Measurements from ENCODE around the gene RAD51. TPM values are rescaled to one million over a fixed set of nuclear protein-coding genes. Genes with fewer than 3 reads are reported as not detected.

RAD51 gene
- total RNA-seq, 1 donor from 2014 or later, result 4.1 TPM

GRCh38 chr15:40764629-40765103, 69.7 kb downstream of the RAD51 start:
- Mint-ChIP-seq H3K4me3 (peak overlapping the region; percentile 85), H3K9me3 (no peaks in the 10 kb centered on the region), H3K27ac (peak overlapping the region; percentile 66), H3K27me3 (no peaks in the 10 kb centered on the region), H3K36me3 (ENCODE audit: low read depth) (peaks cover 2% of the 10 kb centered on the region), H3K4me1 (peaks cover 41% of the 10 kb centered on the region)
- ATAC-seq (ENCODE audit: low read depth), result no peak
- ChIA-PET CTCF (interaction anchor here (1.2 kb wide), 1 partner anchor 18 kb away, joined by 6 read pairs; no protein-coding TSS in a partner anchor), POLR2A (interaction anchor here (1.5 to 4.2 kb wide), 4 partner anchors 11 to 70 kb away, joined by 3 to 15 read pairs (median 6); partner anchors contain the start of genes DNAJC17 and RAD51)
- no peak for DNase-seq
- intact Hi-C loops (cut with micrococcal nuclease), result loop anchor here (1.0 to 5.0 kb wide), 4 partner anchors 9 to 353 kb away; partner anchors contain the start of genes BAHD1, CCDC32, INO80 and RMDN3
- no peak for TF ChIP-seq CTCF (IDR thresholded peaks at IDR 0.05)

DNA sequence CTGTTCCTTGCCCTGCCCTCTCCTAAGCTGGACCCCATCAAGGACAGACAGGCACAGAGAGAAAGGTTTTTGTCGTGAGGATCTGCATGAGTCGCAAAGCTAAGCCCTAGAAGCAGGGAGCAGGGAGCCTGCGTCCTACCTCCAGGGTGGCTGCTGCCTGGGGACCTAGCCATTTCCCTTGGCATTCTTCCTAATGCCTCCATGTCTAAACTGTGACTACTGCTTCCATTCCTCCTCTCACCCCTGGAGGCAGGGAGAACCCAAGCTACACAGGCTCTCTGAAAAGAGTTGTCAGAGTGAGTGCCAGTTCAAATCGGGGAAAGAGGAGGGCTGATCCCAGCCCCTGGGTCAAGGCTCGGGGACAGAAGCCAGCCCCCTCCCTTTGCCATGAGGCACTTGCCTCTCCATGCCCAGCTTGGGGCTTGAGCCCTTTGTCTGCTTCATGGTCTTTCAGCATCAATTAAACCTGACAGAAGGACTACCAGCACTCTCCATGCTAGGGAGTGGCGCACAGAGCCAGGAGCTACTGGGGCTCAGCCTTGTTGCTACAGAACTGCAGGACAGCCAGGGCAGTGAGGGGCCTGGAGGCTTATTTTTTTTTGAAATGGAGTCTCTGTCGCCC, 71.3 kb downstream of the RAD51 start:
- H3K27ac Mint-ChIP-seq, result no peak overlapping the region
- H3K4me3 Mint-ChIP-seq, result no peak overlapping the region
- H3K27me3 Mint-ChIP-seq, result no peaks in the 10 kb centered on the region
- H3K36me3 Mint-ChIP-seq (ENCODE audit: low read depth), result peaks cover 2% of the 10 kb centered on the region
- no peak for DNase-seq
- POLR2A ChIA-PET, result interaction anchor here (0.6 to 4.2 kb wide), 2 partner anchors 71 to 300 kb away, joined by 3 to 15 read pairs; partner anchors contain the start of gene RAD51
- ATAC-seq (ENCODE audit: low read depth), result no peak
- no peak for TF ChIP-seq CTCF (IDR thresholded peaks at IDR 0.05)
- CTCF ChIA-PET, result interaction anchor here (6.6 kb wide), 1 partner anchor 16 kb away, joined by 45 read pairs; no protein-coding TSS in a partner anchor
- intact Hi-C loops (cut with micrococcal nuclease), result loop anchor here (5.0 kb wide), 3 partner anchors 199 to 351 kb away; partner anchors contain the start of genes BAHD1, CCDC32, INO80 and RPUSD2
- H3K4me1 Mint-ChIP-seq, result peaks cover 56% of the 10 kb centered on the region
- no peaks in the 10 kb centered on the region for H3K9me3 Mint-ChIP-seq

DNA sequence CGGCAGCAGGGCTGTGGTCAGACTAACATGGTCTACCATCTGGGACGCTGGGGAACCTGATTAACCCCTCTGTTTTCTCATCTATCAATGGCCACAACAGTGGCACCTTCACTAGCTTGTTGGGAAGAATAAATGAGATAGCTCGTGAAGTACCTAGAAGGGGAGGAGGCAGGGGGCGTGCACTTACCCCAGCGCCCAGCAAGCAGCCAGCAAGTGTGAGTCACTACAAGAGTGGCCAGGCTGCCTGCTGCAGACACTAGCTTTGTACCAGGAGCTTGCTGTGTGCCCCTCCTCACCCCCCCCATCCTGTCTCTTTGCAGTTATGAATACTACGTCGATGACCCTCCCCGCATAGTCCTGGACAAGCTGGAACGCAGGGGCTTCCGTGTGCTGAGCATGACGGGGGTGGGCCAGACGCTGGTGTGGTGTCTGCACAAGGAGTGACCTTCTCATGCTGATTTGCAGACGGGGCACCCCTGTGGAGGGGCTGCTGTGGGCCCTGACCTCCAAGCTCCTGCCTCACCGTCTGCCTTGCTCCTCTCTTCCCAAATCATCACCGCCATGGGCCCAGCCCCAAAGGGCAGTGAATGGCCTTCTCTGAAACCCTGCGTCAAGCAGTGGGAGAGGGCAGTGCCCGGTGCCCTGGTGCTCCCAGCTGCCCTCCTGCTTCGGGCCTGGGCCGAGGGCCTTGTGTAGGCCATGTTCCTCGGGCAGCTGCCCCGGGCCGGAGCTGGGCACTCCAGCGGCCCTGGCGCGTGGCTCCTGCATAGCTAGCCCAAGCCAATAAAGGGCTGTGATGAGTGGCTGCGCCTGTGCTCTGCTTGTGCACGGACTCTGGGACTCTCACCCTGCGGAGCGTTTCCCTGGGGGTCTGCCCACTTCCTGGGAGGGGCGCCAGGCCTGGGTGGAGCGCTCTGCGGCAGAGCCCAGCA, 72.2 kb downstream of the RAD51 start:
- peaks cover 64% of the 10 kb centered on the region for H3K4me1 Mint-ChIP-seq
- DNase-seq (no peak), ATAC-seq (ENCODE audit: low read depth) (no peak)
- ChIA-PET POLR2A (interaction anchor here (0.6 to 4.2 kb wide), 6 partner anchors 72 to 697 kb away, joined by 3 to 15 read pairs (median 3); partner anchors contain the start of gene RAD51), CTCF (interaction anchor here (6.6 kb wide), 1 partner anchor 15 kb away, joined by 45 read pairs; no protein-coding TSS in a partner anchor)
- peaks cover 4% of the 10 kb centered on the region for H3K36me3 Mint-ChIP-seq (ENCODE audit: low read depth)
- H3K27ac Mint-ChIP-seq, result no peak overlapping the region
- H3K4me3 Mint-ChIP-seq, result no peak overlapping the region
- intact Hi-C loops (cut with micrococcal nuclease), result loop anchor here (5.0 kb wide), 3 partner anchors 200 to 350 kb away; partner anchors contain the start of genes BAHD1, CCDC32, INO80 and RPUSD2
- no peak for TF ChIP-seq CTCF (IDR thresholded peaks at IDR 0.05)
- H3K27me3 Mint-ChIP-seq, result no peaks in the 10 kb centered on the region
- H3K9me3 Mint-ChIP-seq, result no peaks in the 10 kb centered on the region

GRCh38 chr15:40767838-40768500, 73.0 kb downstream of the RAD51 start:
- Mint-ChIP-seq H3K27ac (no peak overlapping the region), H3K4me1 (peaks cover 70% of the 10 kb centered on the region), H3K4me3 (no peak overlapping the region), H3K9me3 (no peaks in the 10 kb centered on the region), H3K36me3 (ENCODE audit: low read depth) (peaks cover 8% of the 10 kb centered on the region), H3K27me3 (no peaks in the 10 kb centered on the region)
- TF ChIP-seq CTCF (IDR thresholded peaks at IDR 0.05), result no peak
- ChIA-PET POLR2A (interaction anchor here (1.0 to 4.2 kb wide), 8 partner anchors 9 to 217 kb away, joined by 3 to 49 read pairs (median 15); partner anchors contain the start of genes CCDC32, DNAJC17, RAD51 and ZFYVE19), CTCF (interaction anchor here (6.6 kb wide), 1 partner anchor 14 kb away, joined by 45 read pairs; no protein-coding TSS in a partner anchor)
- ATAC-seq (ENCODE audit: low read depth) (no peak), DNase-seq (no peak)
- intact Hi-C loops (cut with micrococcal nuclease), result loop anchor here (5.0 kb wide), 3 partner anchors 201 to 349 kb away; partner anchors contain the start of genes BAHD1, CCDC32, INO80 and RPUSD2

Data from activated B cell treated with CpG ODN at 0.5 μM for 24 hours (primary cell).